HG03095 (cell line): ENCODE results near the gene IFT80.

Experiments used
- ATAC-seq: cut with Tn5 transposase; IDR thresholded peaks from one replicate; pipeline ENCODE4 v1.9.1; 2021; ENCODE audit warnings: moderate library complexity; ENCODE audit not compliant: unreplicated experiment

The IFT80 gene

DNA sequence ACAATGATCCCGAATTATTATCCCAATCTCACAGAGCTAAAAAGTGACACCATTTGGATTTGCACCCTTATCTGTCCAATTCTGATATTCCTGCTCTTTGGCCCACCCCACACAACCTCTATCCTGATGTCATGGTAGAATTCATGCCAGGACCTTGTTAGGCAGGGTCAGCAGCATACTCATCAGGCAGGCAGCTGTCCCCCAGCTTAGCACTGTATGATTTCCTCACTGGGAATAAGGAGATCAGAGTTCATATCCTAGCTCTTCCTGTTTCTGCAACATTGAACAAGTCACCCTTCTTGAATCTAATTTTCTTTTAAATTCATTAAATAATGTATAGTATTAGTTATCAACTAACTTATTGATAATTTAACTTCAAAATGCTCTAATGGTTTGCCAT lies 185.8 kb downstream of the IFT80 start:
- no peak for ATAC-seq

DNA sequence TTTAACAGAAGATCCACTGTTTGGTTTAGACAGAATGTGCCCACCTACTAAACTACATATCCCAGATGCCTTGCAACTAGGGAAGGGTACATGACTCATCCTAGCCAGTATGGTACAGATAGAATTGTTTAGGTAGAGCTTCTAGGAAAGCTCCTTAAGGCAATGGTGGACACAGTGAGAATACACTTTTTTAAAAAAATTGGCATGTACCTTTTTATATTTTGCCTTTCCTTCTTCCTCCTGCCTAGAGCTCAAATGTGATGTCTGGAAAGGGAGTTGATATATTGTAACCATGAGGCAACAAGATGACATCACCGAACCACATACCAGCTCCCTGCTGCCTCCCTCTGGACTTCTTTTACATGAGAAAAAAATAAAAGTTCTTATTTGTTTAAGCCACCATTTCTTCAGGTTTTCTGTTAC lies 188.2 kb downstream of the IFT80 start:
- ATAC-seq: no peak

DNA sequence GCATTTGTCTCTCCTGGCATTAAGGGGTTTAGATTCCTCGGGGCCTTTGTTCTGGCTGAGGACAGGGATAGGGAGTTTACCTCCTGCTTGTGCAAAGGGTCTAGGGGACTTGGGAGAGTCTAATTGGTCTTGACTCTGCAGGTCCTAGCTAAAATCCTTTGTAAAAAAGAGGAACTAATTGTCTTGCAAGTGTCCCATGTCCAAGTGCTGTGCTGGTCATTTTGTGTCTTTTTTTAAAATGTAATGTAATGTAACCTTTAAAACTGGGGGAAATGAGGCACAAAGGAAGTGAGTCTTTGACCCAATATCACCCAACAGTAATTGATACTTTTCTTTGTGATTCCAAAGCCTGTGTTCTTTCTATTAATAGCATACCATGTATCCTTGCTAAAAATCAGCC lies 188.7 kb downstream of the IFT80 start:
- no peak for ATAC-seq
